Heart left ventricle (tissue), 11 donors: ENCODE results near the gene IGLON5. TPM values are rescaled to one million over a fixed set of nuclear protein-coding genes. Genes with fewer than 3 reads are reported as not detected.

ENCODE experiments used
- polyA plus RNA-seq, 2 donors: library from polyadenylated mRNA; stranded (reverse); fragments of 200-250 nt; gene quantifications; one replicate each; pipeline ENCODE4 v1.2.3, GENCODE V29; 2013
- total RNA-seq, 9 donors: library from RNA; depleted of rRNA in 2 of 9; stranded (reverse); fragments of >200 nt in 2 of 9; fragmentation: NEBNext Ultra II Directional in 3 of 9; extraction: Animal tissue kit (Norgen Biotek cat#: 25700) in 3 of 9; gene quantifications; one replicate each; pipeline versions ENCODE4 v1.1.0 to v1.2.4, GENCODE V29; 2016 to 2023
- donor health status: ischemic (EF 13 %, LVEDD 7.1; RV severe dilation, severe dysfunction).
- donor health status: healthy with polysubstance abuse.
- donor health status: DM: no; HTN: yes; CAD: no.
- donor health status: DM: no; HTN: no; CAD: no.
- donor health status: ischemic (EF 25% LVEDD 5.7; RV mildly dilated, moderate dysfunction).
- donor health status: healthy.
- donor health status: DM: yes; HTN: yes; CAD: no.
- donor health status: PGD.
- donor health status: nonischemic (EF 23%, LVEDD 6.1; RV moderate dilation, normal function).

The IGLON5 gene
- total and polyA plus RNA-seq, 11 donors, result 0.09 to 0.10 TPM; not detected in 9

Other genes starting within 250 kb of the IGLON5 start
- gene KLK13, start 246.6 kb upstream of the IGLON5 start, total RNA-seq, result 1 to 10 TPM in 1 of 9 donors, not detected in 8; 2.2 TPM
- under 1 TPM in 1 of 2 donors, not detected in 1; 0.90 TPM for gene KLK13, start 246.6 kb upstream of the IGLON5 start, polyA plus RNA-seq
- under 1 TPM in 6 of 9 donors, not detected in 3; 0.23 to 0.64 (median 0.34) TPM for gene KLK14, start 228.8 kb upstream of the IGLON5 start, total RNA-seq
- gene KLK14, start 228.8 kb upstream of the IGLON5 start, polyA plus RNA-seq, result under 1 TPM in 1 of 2 donors, not detected in 1; 0.17 TPM
- 10 to 100 TPM in 1 of 9 donors, 1 to 10 TPM in 8; 2.5 to 11.2 (median 4.2) TPM for gene CTU1, start 203.2 kb upstream of the IGLON5 start, total RNA-seq
- 1 to 10 TPM; 1.4 to 2.4 TPM for gene CTU1, start 203.2 kb upstream of the IGLON5 start, polyA plus RNA-seq
- 10 to 100 TPM in 1 of 9 donors, 1 to 10 TPM in 6, under 1 TPM in 2; 0.35 to 18.5 (median 1.7) TPM for gene SIGLEC9, start 186.7 kb upstream of the IGLON5 start, total RNA-seq
- gene SIGLEC9, start 186.7 kb upstream of the IGLON5 start, polyA plus RNA-seq, result 1 to 10 TPM in 1 of 2 donors, under 1 TPM in 1; 0.27 to 2.0 TPM
- gene SIGLEC7, start 169.3 kb upstream of the IGLON5 start, total RNA-seq, result 1 to 10 TPM in 3 of 9 donors, under 1 TPM in 4, not detected in 2; 0.51 to 6.1 (median 0.63) TPM
- gene SIGLEC7, start 169.3 kb upstream of the IGLON5 start, polyA plus RNA-seq, result 1 to 10 TPM; 1.0 to 1.2 TPM
- 10 to 100 TPM in 2 of 9 donors, 1 to 10 TPM in 7; 1.1 to 46.6 (median 3.2) TPM for gene CD33, start 86.6 kb upstream of the IGLON5 start, total RNA-seq
- 1 to 10 TPM; 1.7 to 2.3 TPM for gene CD33, start 86.6 kb upstream of the IGLON5 start, polyA plus RNA-seq
- gene SIGLECL1, start 60.6 kb upstream of the IGLON5 start, total RNA-seq, result not detected
- not detected for gene SIGLECL1, start 60.6 kb upstream of the IGLON5 start, polyA plus RNA-seq
- gene VSIG10L, start 30.5 kb downstream of the IGLON5 start, total RNA-seq, result 1 to 10 TPM in 2 of 9 donors, under 1 TPM in 7; 0.40 to 1.2 (median 0.74) TPM
- gene VSIG10L, start 30.5 kb downstream of the IGLON5 start, polyA plus RNA-seq, result 1 to 10 TPM; 1.2 to 1.7 TPM
- 100 to 1,000 TPM; 206 to 835 (median 280) TPM for gene ETFB, start 54.7 kb downstream of the IGLON5 start, total RNA-seq
- gene ETFB, start 54.7 kb downstream of the IGLON5 start, polyA plus RNA-seq, result 100 to 1,000 TPM; 301 to 675 TPM
- 1 to 10 TPM in 3 of 9 donors, under 1 TPM in 3, not detected in 3; 0.46 to 2.3 (median 0.92) TPM for gene CLDND2, start 57.4 kb downstream of the IGLON5 start, total RNA-seq
- not detected for gene CLDND2, start 57.4 kb downstream of the IGLON5 start, polyA plus RNA-seq
- 10 to 100 TPM in 1 of 9 donors, 1 to 10 TPM in 6, not detected in 2; 1.0 to 31.2 (median 2.4) TPM for gene NKG7, start 61.0 kb downstream of the IGLON5 start, total RNA-seq
- 1 to 10 TPM; 1.0 to 2.9 TPM for gene NKG7, start 61.0 kb downstream of the IGLON5 start, polyA plus RNA-seq
- not detected for gene LIM2, start 76.3 kb downstream of the IGLON5 start, total RNA-seq
- not detected for gene LIM2, start 76.3 kb downstream of the IGLON5 start, polyA plus RNA-seq
- not detected for gene C19orf84, start 78.9 kb downstream of the IGLON5 start, total RNA-seq
- not detected for gene C19orf84, start 78.9 kb downstream of the IGLON5 start, polyA plus RNA-seq
- 1 to 10 TPM in 4 of 9 donors, under 1 TPM in 5; 0.18 to 7.5 (median 0.58) TPM for gene SIGLEC10, start 106.0 kb downstream of the IGLON5 start, total RNA-seq
- 1 to 10 TPM in 1 of 2 donors, under 1 TPM in 1; 0.08 to 1.7 TPM for gene SIGLEC10, start 106.0 kb downstream of the IGLON5 start, polyA plus RNA-seq
- under 1 TPM in 2 of 9 donors, not detected in 7; 0.12 to 0.48 TPM for gene SIGLEC8, start 146.8 kb downstream of the IGLON5 start, total RNA-seq
- not detected for gene SIGLEC8, start 146.8 kb downstream of the IGLON5 start, polyA plus RNA-seq
- gene CEACAM18, start 166.9 kb downstream of the IGLON5 start, total RNA-seq, result not detected
- gene CEACAM18, start 166.9 kb downstream of the IGLON5 start, polyA plus RNA-seq, result not detected
- under 1 TPM in 4 of 9 donors, not detected in 5; 0.20 to 0.43 (median 0.24) TPM for gene SIGLEC12, start 190.2 kb downstream of the IGLON5 start, total RNA-seq
- gene SIGLEC12, start 190.2 kb downstream of the IGLON5 start, polyA plus RNA-seq, result under 1 TPM in 1 of 2 donors, not detected in 1; 0.15 TPM
- gene SIGLEC6, start 220.0 kb downstream of the IGLON5 start, total RNA-seq, result under 1 TPM in 5 of 9 donors, not detected in 4; 0.23 to 0.40 (median 0.25) TPM
- under 1 TPM in 1 of 2 donors, not detected in 1; 0.10 TPM for gene SIGLEC6, start 220.0 kb downstream of the IGLON5 start, polyA plus RNA-seq